Measurements from ENCODE around the gene SDHA.
"Not testable (repeated sequence)": the region's sequence is repeated elsewhere in the genome, so short reads cannot be mapped to it uniquely, and the experiment has no call there.

SDHA gene

GRCh38 chr5:223791-224190 is 5.7 kb downstream of the SDHA start:
- no peak for DNase-seq

GRCh38 chr5:225334-225733 is 7.2 kb downstream of the SDHA start:
- DNase-seq: no peak

- DNase-seq: not testable (repeated sequence)
Observed at GRCh38 chr5:227375-227774, 9.3 kb downstream of the SDHA start.

DNA sequence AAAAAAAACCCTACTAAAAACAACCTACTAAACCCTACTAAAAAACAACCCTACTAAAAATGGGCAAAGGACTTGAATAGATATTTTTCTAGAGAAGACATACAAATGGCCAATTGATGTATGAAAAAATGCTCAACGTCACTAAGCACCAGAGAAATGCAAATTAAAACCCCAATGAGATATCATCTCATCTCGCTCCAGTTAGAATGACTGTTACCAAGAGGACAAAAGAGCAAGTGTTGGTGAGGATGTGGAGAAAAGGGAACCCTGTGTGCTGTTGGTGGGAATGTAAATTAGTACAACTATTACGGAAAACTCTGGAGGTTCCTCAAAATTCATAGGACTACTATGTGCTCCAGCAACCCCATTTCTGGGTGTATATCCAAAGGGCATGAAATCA is 10.8 kb downstream of the SDHA start:
- DNase-seq: no peak

- no peak for DNase-seq
Observed at GRCh38 chr5:230711-231110, 12.6 kb downstream of the SDHA start.

- no peak for DNase-seq
Observed at GRCh38 chr5:231661-232060, 13.5 kb downstream of the SDHA start.

GRCh38 chr5:233426-233825 is 15.3 kb downstream of the SDHA start:
- DNase-seq: not testable (repeated sequence)

- DNase-seq: no peak
Observed at GRCh38 chr5:234450-234849, 16.3 kb downstream of the SDHA start.

DNA sequence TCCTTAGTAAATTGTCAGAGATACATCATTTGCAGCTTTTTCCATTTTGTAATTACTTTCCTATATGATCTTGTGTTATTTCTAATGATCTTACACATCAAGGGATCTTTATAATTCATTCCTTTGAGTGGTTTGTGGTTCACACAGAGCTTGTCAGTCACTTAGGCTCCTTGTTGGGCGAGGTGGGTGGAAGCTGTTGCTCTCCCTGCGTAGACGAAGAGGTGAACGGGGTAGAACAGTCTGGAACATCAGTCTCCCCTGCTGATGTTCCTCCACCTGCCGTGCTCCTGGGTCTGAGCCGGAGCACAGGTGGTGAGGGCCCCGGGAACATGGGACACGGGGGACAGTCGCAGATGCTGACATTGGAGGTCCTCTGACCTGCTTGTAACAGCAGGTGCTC is 17.4 kb downstream of the SDHA start:
- DNase-seq: not testable (repeated sequence)

DNA sequence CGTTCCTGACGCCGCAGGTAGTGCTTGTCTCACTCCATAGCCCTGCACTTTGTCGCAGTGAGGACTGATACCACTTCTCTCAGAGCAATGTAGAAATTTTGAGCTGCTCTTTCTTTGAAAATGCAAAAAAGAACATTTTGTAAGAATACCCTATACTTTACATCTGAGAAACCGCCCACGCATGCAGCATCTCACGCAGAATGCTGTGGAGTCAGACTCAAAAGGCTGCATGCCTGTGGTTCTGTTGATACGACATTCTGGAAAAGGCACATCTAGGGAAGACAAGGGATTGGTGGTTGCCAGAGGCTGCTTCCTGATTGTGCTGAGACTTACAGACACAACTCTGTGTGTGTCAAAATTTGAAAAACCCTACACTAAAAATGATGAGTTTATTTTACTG is 19.8 kb downstream of the SDHA start:
- DNase-seq: not testable (repeated sequence)

- not testable (repeated sequence) for DNase-seq
Observed at GRCh38 chr5:240550-240949, 22.4 kb downstream of the SDHA start.

GRCh38 chr5:241045-241669 is 23.0 kb downstream of the SDHA start:
- not testable (repeated sequence) for DNase-seq

DNA sequence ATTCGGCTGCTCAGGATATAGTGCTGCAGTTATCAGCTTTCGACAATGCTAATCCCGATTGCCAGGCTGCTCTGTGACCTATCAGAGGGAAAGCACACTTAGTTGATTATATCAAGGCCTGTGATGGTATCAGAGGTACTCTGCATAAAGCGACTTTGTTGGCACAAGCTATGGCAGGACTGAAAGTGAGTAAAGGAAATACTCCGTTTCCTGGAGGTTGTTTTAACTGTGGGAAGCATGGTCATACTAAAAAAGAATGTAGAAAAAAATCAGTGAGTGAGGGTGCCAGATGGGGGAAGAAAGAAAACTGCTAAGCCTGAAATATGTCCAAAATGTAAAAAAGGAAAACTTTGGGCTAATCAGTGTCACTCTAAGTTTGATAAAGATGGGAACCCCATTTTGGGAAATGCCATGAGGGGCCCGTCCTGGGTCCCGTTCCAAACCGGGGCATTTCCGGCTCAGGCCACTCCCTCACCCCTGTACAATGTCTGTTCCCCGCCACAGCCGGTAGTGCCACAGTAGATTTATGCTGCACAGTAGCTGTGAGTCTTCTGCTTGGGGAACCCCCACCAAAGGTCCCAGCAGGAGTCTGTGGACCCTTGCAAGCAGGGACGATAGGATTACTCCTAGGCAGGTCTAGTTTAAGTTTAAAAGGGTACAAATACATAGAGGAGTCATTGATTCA is 25.7 kb downstream of the SDHA start:
- DNase-seq: not testable (repeated sequence)

DNA sequence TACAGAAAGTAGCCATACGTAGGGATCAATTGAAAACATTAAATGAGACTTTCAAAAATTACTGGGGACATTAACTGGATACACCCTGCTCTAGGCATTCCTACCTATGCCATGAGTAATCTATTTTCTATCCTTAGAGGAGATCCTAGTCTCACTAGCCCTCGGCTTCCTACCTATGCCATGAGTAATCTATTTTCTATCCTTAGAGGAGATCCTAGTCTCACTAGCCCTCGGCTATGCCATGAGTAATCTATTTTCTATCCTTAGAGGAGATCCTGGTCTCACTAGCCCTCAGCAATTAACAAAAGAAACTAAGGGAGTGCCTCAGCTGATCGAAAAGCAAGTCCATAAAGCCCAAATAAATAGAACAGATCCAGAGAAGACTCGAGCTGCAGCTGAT is 27.6 kb downstream of the SDHA start:
- DNase-seq: not testable (repeated sequence)

- not testable (repeated sequence) for DNase-seq
Observed at GRCh38 chr5:250396-250795, 32.3 kb downstream of the SDHA start.

- DNase-seq: not testable (repeated sequence)
Observed at GRCh38 chr5:251016-251415, 32.9 kb downstream of the SDHA start.

DNA sequence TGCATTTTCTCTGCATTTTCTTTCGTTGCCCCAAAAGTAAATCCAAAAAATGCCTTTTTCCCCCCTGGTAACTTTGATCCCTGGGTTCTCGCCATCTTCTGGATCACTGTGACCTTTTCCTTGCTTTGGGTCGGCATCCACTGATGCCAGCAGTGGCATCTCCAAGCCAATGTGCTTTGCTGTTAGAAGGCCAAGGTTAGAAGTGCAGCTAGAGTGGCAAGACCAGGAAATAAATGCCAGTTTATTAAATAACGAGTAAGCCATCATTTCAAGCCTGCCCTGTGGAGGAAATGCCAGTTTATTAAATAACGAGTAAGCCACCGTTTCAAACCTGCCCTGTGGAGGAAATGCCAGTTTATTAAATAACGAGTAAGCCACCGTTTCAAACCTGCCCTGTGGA is 33.4 kb downstream of the SDHA start:
- DNase-seq: not testable (repeated sequence)

DNA sequence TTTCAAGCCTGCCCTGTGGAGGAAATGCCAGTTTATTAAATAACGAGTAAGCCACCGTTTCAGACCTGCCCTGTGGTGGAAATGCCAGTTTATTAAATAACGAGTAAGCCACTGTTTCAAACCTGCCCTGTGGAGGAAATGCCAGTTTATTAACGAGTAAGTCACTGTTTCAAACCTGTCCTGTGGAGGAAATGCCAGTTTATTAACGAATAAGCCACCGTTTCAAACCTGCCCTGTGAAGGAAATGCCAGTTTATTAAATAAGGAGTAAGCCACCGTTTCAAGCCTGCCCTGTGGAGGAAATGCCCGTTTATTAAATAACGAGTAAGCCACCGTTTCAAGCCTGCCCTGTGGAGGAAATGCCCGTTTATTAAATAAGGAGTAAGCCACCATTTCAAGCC is 33.9 kb downstream of the SDHA start:
- not testable (repeated sequence) for DNase-seq

GRCh38 chr5:252546-252945 is 34.4 kb downstream of the SDHA start:
- DNase-seq: no peak

GRCh38 chr5:254322-254721 is 36.2 kb downstream of the SDHA start:
- not testable (repeated sequence) for DNase-seq

GRCh38 chr5:255116-255515 is 37.0 kb downstream of the SDHA start:
- DNase-seq: not testable (repeated sequence)

GRCh38 chr5:256347-256746 is 38.2 kb downstream of the SDHA start:
- DNase-seq: not testable (repeated sequence)

GRCh38 chr5:257148-257547 is 39.0 kb downstream of the SDHA start:
- no peak for DNase-seq

GRCh38 chr5:263275-263974 is 45.3 kb downstream of the SDHA start:
- not testable (repeated sequence) for DNase-seq

Data from NCI-H1694 (cell line).